ENCODE measurements around the gene MTERF4. TPM values are rescaled to one million over a fixed set of nuclear protein-coding genes. Genes with fewer than 3 reads are reported as not detected.

MTERF4 gene
- polyA plus RNA-seq, 4 donors, result 25.3 to 55.1 (median 30.1) TPM

GRCh38 chr2:241129086-241129871, 27.2 kb upstream of the MTERF4 start:
- no peaks in the 10 kb centered on the region for H3K4me1 ChIP-seq (ENCODE audit: control insufficient read depth in 3 of 3, insufficient read depth in 2 of 3, low read depth in 1 of 3, low read length in 2 of 3)
- DNase-seq, result no peak
- 81 to 89% (median 86%) methylated on average over 12 of the region's 12 CpGs for WGBS, 3 donors
- no peak overlapping the region for H3K27ac ChIP-seq (ENCODE audit: low read depth in 1 of 3, low read length in 2 of 3)
- H3K27me3 ChIP-seq (ENCODE audit: control insufficient read depth in 3 of 3, insufficient read depth in 3 of 3, low read length in 3 of 3), result no peaks in the 10 kb centered on the region
- no peak overlapping the region for H3K4me3 ChIP-seq (ENCODE audit: low read depth in 1 of 3, low read length in 3 of 3)
- no peaks in the 10 kb centered on the region for H3K9me3 ChIP-seq (ENCODE audit: control insufficient read depth in 2 of 2, insufficient read depth in 1 of 2, low read depth in 1 of 2, low read length in 1 of 2)
- H3K36me3 ChIP-seq (ENCODE audit: control insufficient read depth in 3 of 3, insufficient read depth in 2 of 3, low read depth in 1 of 3, low read length in 3 of 3), result peaks cover 0 to 42% (median 0%) of the 10 kb centered on the region in 3 donors
- FAIRE-seq, result no peak

- WGBS, 3 donors, result 92 to 98% (median 96%) methylated on average over 8 of the region's 8 CpGs
- DNase-seq (no peak), FAIRE-seq (no peak)
- H3K27me3 ChIP-seq (ENCODE audit: control insufficient read depth in 3 of 3, insufficient read depth in 3 of 3, low read length in 3 of 3), result no peaks in the 10 kb centered on the region
- H3K36me3 ChIP-seq (ENCODE audit: control insufficient read depth in 3 of 3, insufficient read depth in 2 of 3, low read depth in 1 of 3, low read length in 3 of 3), result peaks cover 0 to 47% (median 0%) of the 10 kb centered on the region in 3 donors
- H3K4me3 ChIP-seq (ENCODE audit: low read depth in 1 of 3, low read length in 3 of 3), result no peak overlapping the region
- H3K4me1 ChIP-seq (ENCODE audit: control insufficient read depth in 3 of 3, insufficient read depth in 2 of 3, low read depth in 1 of 3, low read length in 2 of 3), result no peaks in the 10 kb centered on the region
- no peak overlapping the region for H3K27ac ChIP-seq (ENCODE audit: low read depth in 1 of 3, low read length in 2 of 3)
- no peaks in the 10 kb centered on the region for H3K9me3 ChIP-seq (ENCODE audit: control insufficient read depth in 2 of 2, insufficient read depth in 1 of 2, low read depth in 1 of 2, low read length in 1 of 2)
These were observed 26.2 kb upstream of the MTERF4 start for GRCh38 chr2:241128266-241128665.

GRCh38 chr2:241126771-241127202, 24.7 kb upstream of the MTERF4 start:
- no peak overlapping the region for H3K27ac ChIP-seq (ENCODE audit: low read depth in 1 of 3, low read length in 2 of 3)
- FAIRE-seq, result no peak
- whole genome bisulfite sequencing, 3 donors, result 93 to 94% (median 93%) methylated on average over 18 of the region's 18 CpGs

GRCh38 chr2:241126201-241126611, 24.1 kb upstream of the MTERF4 start:
- Histone ChIP-seq H3K36me3 (ENCODE audit: control insufficient read depth in 3 of 3, insufficient read depth in 2 of 3, low read depth in 1 of 3, low read length in 3 of 3) (peaks cover 0 to 45% (median 0%) of the 10 kb centered on the region in 3 donors), H3K4me1 (ENCODE audit: control insufficient read depth in 3 of 3, insufficient read depth in 2 of 3, low read depth in 1 of 3, low read length in 2 of 3) (no peaks in the 10 kb centered on the region), H3K4me3 (ENCODE audit: low read depth in 1 of 3, low read length in 3 of 3) (no peak overlapping the region), H3K27me3 (ENCODE audit: control insufficient read depth in 3 of 3, insufficient read depth in 3 of 3, low read length in 3 of 3) (no peaks in the 10 kb centered on the region), H3K9me3 (ENCODE audit: control insufficient read depth in 2 of 2, insufficient read depth in 1 of 2, low read depth in 1 of 2, low read length in 1 of 2) (no peaks in the 10 kb centered on the region), H3K27ac (ENCODE audit: low read depth in 1 of 3, low read length in 2 of 3) (no peak overlapping the region)
- no peak for FAIRE-seq
- DNase-seq, result no peak
- WGBS, 3 donors, result 92 to 94% (median 92%) methylated on average over 21 of the region's 21 CpGs

More at GRCh38 chr2:241126771-241127202, 24.7 kb upstream of the MTERF4 start:
- Histone ChIP-seq H3K9me3 (ENCODE audit: control insufficient read depth in 2 of 2, insufficient read depth in 1 of 2, low read depth in 1 of 2, low read length in 1 of 2) (no peaks in the 10 kb centered on the region), H3K4me3 (ENCODE audit: low read depth in 1 of 3, low read length in 3 of 3) (no peak overlapping the region), H3K36me3 (ENCODE audit: control insufficient read depth in 3 of 3, insufficient read depth in 2 of 3, low read depth in 1 of 3, low read length in 3 of 3) (peaks cover 0 to 49% (median 0%) of the 10 kb centered on the region in 3 donors), H3K4me1 (ENCODE audit: control insufficient read depth in 3 of 3, insufficient read depth in 2 of 3, low read depth in 1 of 3, low read length in 2 of 3) (no peaks in the 10 kb centered on the region), H3K27me3 (ENCODE audit: control insufficient read depth in 3 of 3, insufficient read depth in 3 of 3, low read length in 3 of 3) (no peaks in the 10 kb centered on the region)
- DNase-seq, result no peak

- 83 to 95% (median 94%) methylated on average over 13 of the region's 13 CpGs for WGBS, 3 donors
- DNase-seq (no peak), FAIRE-seq (no peak)
- peaks cover 0 to 46% (median 0%) of the 10 kb centered on the region in 3 donors for H3K36me3 ChIP-seq (ENCODE audit: control insufficient read depth in 3 of 3, insufficient read depth in 2 of 3, low read depth in 1 of 3, low read length in 3 of 3)
- H3K4me1 ChIP-seq (ENCODE audit: control insufficient read depth in 3 of 3, insufficient read depth in 2 of 3, low read depth in 1 of 3, low read length in 2 of 3), result no peaks in the 10 kb centered on the region
- H3K27me3 ChIP-seq (ENCODE audit: control insufficient read depth in 3 of 3, insufficient read depth in 3 of 3, low read length in 3 of 3), result no peaks in the 10 kb centered on the region
- no peaks in the 10 kb centered on the region for H3K9me3 ChIP-seq (ENCODE audit: control insufficient read depth in 2 of 2, insufficient read depth in 1 of 2, low read depth in 1 of 2, low read length in 1 of 2)
- H3K27ac ChIP-seq (ENCODE audit: low read depth in 1 of 3, low read length in 2 of 3), result no peak overlapping the region
- H3K4me3 ChIP-seq (ENCODE audit: low read depth in 1 of 3, low read length in 3 of 3), result no peak overlapping the region
These were observed 23.5 kb upstream of the MTERF4 start for GRCh38 chr2:241125626-241126025.

- H3K9me3 ChIP-seq (ENCODE audit: control insufficient read depth in 2 of 2, insufficient read depth in 1 of 2, low read depth in 1 of 2, low read length in 1 of 2), result no peaks in the 10 kb centered on the region
- FAIRE-seq, result no peak
- H3K36me3 ChIP-seq (ENCODE audit: control insufficient read depth in 3 of 3, insufficient read depth in 2 of 3, low read depth in 1 of 3, low read length in 3 of 3), result peaks cover 0 to 40% (median 0%) of the 10 kb centered on the region in 3 donors
- peak in 1 of 2 donors; percentile 25 for DNase-seq
- no peak overlapping the region for H3K4me3 ChIP-seq (ENCODE audit: low read depth in 1 of 3, low read length in 3 of 3)
- H3K4me1 ChIP-seq (ENCODE audit: control insufficient read depth in 3 of 3, insufficient read depth in 2 of 3, low read depth in 1 of 3, low read length in 2 of 3), result no peaks in the 10 kb centered on the region
- no peaks in the 10 kb centered on the region for H3K27me3 ChIP-seq (ENCODE audit: control insufficient read depth in 3 of 3, insufficient read depth in 3 of 3, low read length in 3 of 3)
- 60 to 82% (median 77%) methylated on average over 16 of the region's 16 CpGs for WGBS, 3 donors
- no peak overlapping the region for H3K27ac ChIP-seq (ENCODE audit: low read depth in 1 of 3, low read length in 2 of 3)
These were observed 21.9 kb upstream of the MTERF4 start for GRCh38 chr2:241123816-241124536.

GRCh38 chr2:241122376-241123002, 20.4 kb upstream of the MTERF4 start:
- Histone ChIP-seq H3K27ac (ENCODE audit: low read depth in 1 of 3, low read length in 2 of 3) (no peak overlapping the region), H3K4me3 (ENCODE audit: low read depth in 1 of 3, low read length in 3 of 3) (no peak overlapping the region), H3K27me3 (ENCODE audit: control insufficient read depth in 3 of 3, insufficient read depth in 3 of 3, low read length in 3 of 3) (no peaks in the 10 kb centered on the region), H3K4me1 (ENCODE audit: control insufficient read depth in 3 of 3, insufficient read depth in 2 of 3, low read depth in 1 of 3, low read length in 2 of 3) (no peaks in the 10 kb centered on the region), H3K36me3 (ENCODE audit: control insufficient read depth in 3 of 3, insufficient read depth in 2 of 3, low read depth in 1 of 3, low read length in 3 of 3) (peaks cover 0 to 41% (median 0%) of the 10 kb centered on the region in 3 donors), H3K9me3 (ENCODE audit: control insufficient read depth in 2 of 2, insufficient read depth in 1 of 2, low read depth in 1 of 2, low read length in 1 of 2) (no peaks in the 10 kb centered on the region)
- no peak for DNase-seq
- no peak for FAIRE-seq
- WGBS, 3 donors, result 86 to 95% (median 94%) methylated on average over 19 of the region's 19 CpGs

GRCh38 chr2:241121008-241121407, 18.9 kb upstream of the MTERF4 start:
- H3K4me3 ChIP-seq (ENCODE audit: low read depth in 1 of 3, low read length in 3 of 3), result no peak overlapping the region
- H3K27ac ChIP-seq (ENCODE audit: low read depth in 1 of 3, low read length in 2 of 3), result no peak overlapping the region
- H3K36me3 ChIP-seq (ENCODE audit: control insufficient read depth in 3 of 3, insufficient read depth in 2 of 3, low read depth in 1 of 3, low read length in 3 of 3), result peaks cover 0 to 40% (median 0%) of the 10 kb centered on the region in 3 donors
- WGBS, 3 donors, result 79 to 91% (median 90%) methylated on average over 5 of the region's 5 CpGs
- FAIRE-seq (no peak), DNase-seq (no peak)
- no peaks in the 10 kb centered on the region for H3K9me3 ChIP-seq (ENCODE audit: control insufficient read depth in 2 of 2, insufficient read depth in 1 of 2, low read depth in 1 of 2, low read length in 1 of 2)
- no peaks in the 10 kb centered on the region for H3K27me3 ChIP-seq (ENCODE audit: control insufficient read depth in 3 of 3, insufficient read depth in 3 of 3, low read length in 3 of 3)
- H3K4me1 ChIP-seq (ENCODE audit: control insufficient read depth in 3 of 3, insufficient read depth in 2 of 3, low read depth in 1 of 3, low read length in 2 of 3), result no peaks in the 10 kb centered on the region

Measured in small intestine (tissue), 7 donors.